ENCODE measurements around the gene FOSB. TPM values are rescaled to one million over a fixed set of nuclear protein-coding genes. Genes with fewer than 3 reads are reported as not detected.
A peak's percentile ranks its signal among the peaks of the same experiment; 100 is the strongest.

FOSB gene
- total RNA-seq, 6 donors from 2014 or later, result 8.8 to 152 (median 94.9) TPM; not detected in 1

- WGBS, 2 donors, result 82 to 91% methylated on average over 10 of the region's 10 CpGs
- no peaks in the 10 kb centered on the region for H3K27me3 ChIP-seq
- no peak overlapping the region for H3K4me3 ChIP-seq
- TF ChIP-seq, protein P1, sequence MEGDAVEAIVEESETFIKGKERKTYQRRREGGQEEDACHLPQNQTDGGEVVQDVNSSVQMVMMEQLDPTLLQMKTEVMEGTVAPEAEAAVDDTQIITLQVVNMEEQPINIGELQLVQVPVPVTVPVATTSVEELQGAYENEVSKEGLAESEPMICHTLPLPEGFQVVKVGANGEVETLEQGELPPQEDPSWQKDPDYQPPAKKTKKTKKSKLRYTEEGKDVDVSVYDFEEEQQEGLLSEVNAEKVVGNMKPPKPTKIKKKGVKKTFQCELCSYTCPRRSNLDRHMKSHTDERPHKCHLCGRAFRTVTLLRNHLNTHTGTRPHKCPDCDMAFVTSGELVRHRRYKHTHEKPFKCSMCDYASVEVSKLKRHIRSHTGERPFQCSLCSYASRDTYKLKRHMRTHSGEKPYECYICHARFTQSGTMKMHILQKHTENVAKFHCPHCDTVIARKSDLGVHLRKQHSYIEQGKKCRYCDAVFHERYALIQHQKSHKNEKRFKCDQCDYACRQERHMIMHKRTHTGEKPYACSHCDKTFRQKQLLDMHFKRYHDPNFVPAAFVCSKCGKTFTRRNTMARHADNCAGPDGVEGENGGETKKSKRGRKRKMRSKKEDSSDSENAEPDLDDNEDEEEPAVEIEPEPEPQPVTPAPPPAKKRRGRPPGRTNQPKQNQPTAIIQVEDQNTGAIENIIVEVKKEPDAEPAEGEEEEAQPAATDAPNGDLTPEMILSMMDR (IDR thresholded peaks at IDR 0.05), result no peak
- TF ChIP-seq POLR2AphosphoS5 (IDR thresholded peaks at IDR 0.05), result no peak
- TF ChIP-seq EP300 (IDR thresholded peaks at IDR 0.05), result no peak
- TF ChIP-seq POLR2A (IDR thresholded peaks at IDR 0.05), result no peak
- ATAC-seq (ENCODE audit: low FRiP score in 2 of 2) (no peak), DNase-seq (no peak)
- peaks cover 2 to 57% (median 35%) of the 10 kb centered on the region in 4 donors for H3K36me3 ChIP-seq
- H3K27ac ChIP-seq, result no peak overlapping the region
- no peaks in the 10 kb centered on the region for H3K9me3 ChIP-seq
- H3K4me1 ChIP-seq, result peaks cover 24 to 45% (median 39%) of the 10 kb centered on the region in 4 donors
Observed at GRCh38 chr19:45420356-45420755, 47.4 kb upstream of the FOSB start.

DNA sequence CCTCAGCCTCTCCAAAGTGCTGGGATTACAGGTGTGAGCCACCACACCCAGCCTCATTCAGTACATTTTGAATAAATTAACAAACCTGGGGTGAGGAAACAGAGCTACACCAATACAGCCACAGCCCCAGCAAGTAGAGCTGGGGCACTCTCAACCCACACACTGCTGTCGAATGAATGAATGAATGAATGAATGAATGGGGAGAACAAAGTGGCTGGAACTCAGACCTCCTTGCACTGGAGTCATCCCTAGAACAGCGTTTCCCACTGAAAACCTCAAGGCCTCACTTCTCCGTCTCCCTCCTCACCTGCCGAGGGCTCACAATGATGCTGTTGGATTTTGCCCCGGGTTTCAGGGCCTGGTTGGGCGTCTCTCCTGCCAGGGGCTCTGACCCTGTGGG, 46.9 kb upstream of the FOSB start:
- Histone ChIP-seq H3K4me3 (no peak overlapping the region), H3K9me3 (no peaks in the 10 kb centered on the region), H3K27ac (no peak overlapping the region), H3K36me3 (peaks cover 2 to 53% (median 34%) of the 10 kb centered on the region in 4 donors), H3K4me1 (peaks cover 28 to 48% (median 40%) of the 10 kb centered on the region in 4 donors), H3K27me3 (no peaks in the 10 kb centered on the region)
- 86 to 89% methylated on average over 1 to 6 of the region's 6 CpGs for WGBS, 2 donors
- TF ChIP-seq, protein P1 (IDR thresholded peaks at IDR 0.05), result no peak
- TF ChIP-seq POLR2AphosphoS5 (IDR thresholded peaks at IDR 0.05), result no peak
- TF ChIP-seq EP300 (IDR thresholded peaks at IDR 0.05), result no peak
- ATAC-seq (ENCODE audit: low FRiP score in 2 of 2) (no peak), DNase-seq (no peak)

DNA sequence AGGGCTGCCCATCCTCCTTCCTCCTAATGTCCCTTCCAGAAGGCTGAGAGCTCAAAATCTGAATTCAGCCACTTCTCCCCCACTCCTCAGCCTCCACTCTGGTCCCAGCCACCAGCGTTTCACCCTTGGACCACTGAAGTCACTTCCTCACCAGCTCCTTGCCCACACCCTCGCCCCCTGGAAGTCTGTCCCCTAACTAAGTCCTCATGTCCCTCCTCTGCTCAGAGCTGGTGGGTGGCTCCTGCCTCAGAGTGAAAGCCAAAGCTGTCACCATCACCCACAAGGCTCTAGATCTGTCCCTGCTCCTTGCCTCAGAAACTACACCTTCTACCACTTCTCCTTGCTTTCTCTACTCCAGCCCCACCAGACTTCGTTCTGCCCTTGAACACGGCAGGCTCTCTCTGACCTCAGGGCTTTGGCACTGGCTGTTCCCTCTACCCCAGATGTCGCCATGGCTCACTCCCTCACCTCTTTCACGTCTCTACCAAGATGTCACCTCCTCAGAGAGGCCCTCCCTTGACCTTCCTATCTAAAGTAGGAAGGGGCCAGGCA, 45.8 kb upstream of the FOSB start:
- peaks cover 2 to 41% (median 28%) of the 10 kb centered on the region in 4 donors for H3K36me3 ChIP-seq
- ATAC-seq (ENCODE audit: low FRiP score in 2 of 2) (no peak), DNase-seq (no peak)
- peak overlapping the region in 1 of 4 donors; percentile 69 for H3K4me3 ChIP-seq
- H3K4me1 ChIP-seq, result peaks cover 28 to 48% (median 41%) of the 10 kb centered on the region in 4 donors
- WGBS, 2 donors, result 83 to 84% methylated on average over 6 of the region's 6 CpGs
- no peaks in the 10 kb centered on the region for H3K27me3 ChIP-seq
- H3K27ac ChIP-seq, result peak overlapping the region in 2 of 4 donors; percentile 15 to 94
- no peaks in the 10 kb centered on the region for H3K9me3 ChIP-seq
- TF ChIP-seq EP300 (IDR thresholded peaks at IDR 0.05), result no peak
- no peak for TF ChIP-seq POLR2AphosphoS5 (IDR thresholded peaks at IDR 0.05)

DNA sequence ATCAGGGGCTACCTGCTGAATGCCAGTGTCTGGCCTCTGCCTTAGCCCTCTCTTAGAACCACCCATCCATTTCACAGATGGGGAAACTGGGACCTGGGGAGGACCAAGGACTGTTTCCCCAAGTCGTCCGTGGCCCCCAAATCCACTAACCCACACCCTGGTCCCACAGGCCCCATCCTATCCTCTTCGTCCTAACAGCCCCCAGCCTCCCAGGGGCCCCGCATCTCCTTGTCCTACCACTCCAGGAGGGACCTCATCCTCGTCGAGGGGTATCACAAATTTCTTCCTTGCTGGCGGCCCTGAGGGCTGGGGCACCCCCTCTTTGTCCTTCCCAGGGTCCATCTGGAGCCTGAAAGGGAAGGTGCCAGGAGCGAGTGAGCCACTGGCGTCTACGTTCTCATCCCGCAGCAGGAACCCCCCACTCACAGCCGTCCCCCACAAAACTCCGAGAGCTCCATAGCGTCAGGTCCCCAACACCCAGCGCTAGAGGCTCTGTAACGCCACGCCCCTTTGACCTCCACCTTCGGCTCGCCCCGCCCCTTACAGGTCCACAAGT, 44.7 kb upstream of the FOSB start:
- peak overlapping the region; percentile 47 to 69 (median 64) for H3K4me3 ChIP-seq
- H3K36me3 ChIP-seq, result peaks cover 2 to 30% (median 18%) of the 10 kb centered on the region in 4 donors
- ATAC-seq (ENCODE audit: low FRiP score in 2 of 2) (no peak), DNase-seq (no peak)
- peak overlapping the region; percentile 86 to 94 (median 92) for H3K27ac ChIP-seq
- no peaks in the 10 kb centered on the region for H3K9me3 ChIP-seq
- 17% methylated on average over 19 to 20 of the region's 20 CpGs for WGBS, 2 donors
- TF ChIP-seq POLR2AphosphoS5 (IDR thresholded peaks at IDR 0.05) (no peak), POLR2A (IDR thresholded peaks at IDR 0.05) (no peak), EP300 (IDR thresholded peaks at IDR 0.05) (no peak)
- TF ChIP-seq, protein P1 (IDR thresholded peaks at IDR 0.05), result no peak
- H3K4me1 ChIP-seq, result peaks cover 28 to 58% (median 47%) of the 10 kb centered on the region in 4 donors
- no peaks in the 10 kb centered on the region for H3K27me3 ChIP-seq

- Histone ChIP-seq H3K27ac (peak within 1 kb of the TSS; percentile 86 to 94 (median 92)), H3K4me3 (peak within 1 kb of the TSS; percentile 47 to 69 (median 64)), H3K4me1 (peaks cover 34 to 64% (median 53%) of the 10 kb centered on the region in 4 donors), H3K9me3 (no peaks in the 10 kb centered on the region), H3K36me3 (peaks cover 2 to 25% (median 16%) of the 10 kb centered on the region in 4 donors), H3K27me3 (no peaks in the 10 kb centered on the region)
- 0 to 2% methylated on average over 23 to 35 of the region's 37 CpGs for WGBS, 2 donors
- TF ChIP-seq POLR2AphosphoS5 (IDR thresholded peaks at IDR 0.05) (peak; percentile 77 to 85), POLR2A (IDR thresholded peaks at IDR 0.05) (peak in 3 of 4 donors; percentile 20 to 81 (median 27)), EP300 (IDR thresholded peaks at IDR 0.05) (peak in 1 of 4 donors; percentile 54)
- TF ChIP-seq, protein P1 (IDR thresholded peaks at IDR 0.05), result no peak
- DNase-seq (peak; percentile 93 to 99), ATAC-seq (ENCODE audit: low FRiP score in 2 of 2) (peak; percentile 86 to 95)
Observed at GRCh38 chr19:45423589-45424190, 44.1 kb upstream of the FOSB start, which contains the start of gene ERCC1. ERCC1 (minus strand) TSS chr19:45423917; CDS start chr19:45423374, 543 bp downstream.
